HT1080 (cell line): ENCODE measurements around the gene NDRG4. TPM values are rescaled to one million over a fixed set of nuclear protein-coding genes. Genes with fewer than 3 reads are reported as not detected.

Experiments used
- DNase-seq: peaks from one replicate; pipeline ENCODE4 v3.0.0-alpha.2; 2015; ENCODE audit warnings: low read depth
- total RNA-seq: library from RNA; depleted of rRNA; stranded (reverse); fragments of >200 nt; shearing (Covaris generic); gene quantifications from 2 replicates; pipeline ENCODE4 v1.2.3, GENCODE V29; 2014

Gene NDRG4
- total RNA-seq, 1 experiment from 2014 or later = 8.8 TPM

DNA sequence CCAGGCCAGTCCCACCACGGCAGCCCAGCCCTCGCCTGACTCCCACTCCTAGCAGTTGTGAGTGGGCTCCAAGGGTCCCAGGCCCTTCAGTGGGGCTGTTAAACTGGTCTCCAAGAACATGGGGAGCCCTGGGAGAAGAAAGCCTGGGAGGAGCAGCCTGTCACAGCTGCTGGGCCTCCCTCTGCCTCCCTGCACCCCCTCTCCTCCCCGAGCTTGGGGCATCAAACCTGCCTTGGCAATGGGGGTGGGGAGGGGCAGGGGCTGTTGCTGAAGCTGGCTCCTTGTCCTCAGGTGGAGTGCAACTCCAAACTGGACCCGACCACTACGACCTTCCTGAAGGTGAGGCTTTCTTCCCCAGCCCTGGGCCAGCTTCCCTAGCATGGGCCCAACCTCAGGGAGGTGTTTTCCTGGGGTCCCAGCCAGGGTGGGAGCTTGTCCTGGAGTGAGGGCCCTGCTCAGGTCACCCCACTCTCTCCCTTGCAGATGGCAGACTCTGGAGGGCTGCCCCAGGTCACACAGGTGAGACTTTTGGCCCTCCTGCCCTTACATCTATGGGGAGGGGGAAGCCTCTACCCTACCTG, 8.8 kb downstream of the NDRG4 start:
- no peak for DNase-seq

DNA sequence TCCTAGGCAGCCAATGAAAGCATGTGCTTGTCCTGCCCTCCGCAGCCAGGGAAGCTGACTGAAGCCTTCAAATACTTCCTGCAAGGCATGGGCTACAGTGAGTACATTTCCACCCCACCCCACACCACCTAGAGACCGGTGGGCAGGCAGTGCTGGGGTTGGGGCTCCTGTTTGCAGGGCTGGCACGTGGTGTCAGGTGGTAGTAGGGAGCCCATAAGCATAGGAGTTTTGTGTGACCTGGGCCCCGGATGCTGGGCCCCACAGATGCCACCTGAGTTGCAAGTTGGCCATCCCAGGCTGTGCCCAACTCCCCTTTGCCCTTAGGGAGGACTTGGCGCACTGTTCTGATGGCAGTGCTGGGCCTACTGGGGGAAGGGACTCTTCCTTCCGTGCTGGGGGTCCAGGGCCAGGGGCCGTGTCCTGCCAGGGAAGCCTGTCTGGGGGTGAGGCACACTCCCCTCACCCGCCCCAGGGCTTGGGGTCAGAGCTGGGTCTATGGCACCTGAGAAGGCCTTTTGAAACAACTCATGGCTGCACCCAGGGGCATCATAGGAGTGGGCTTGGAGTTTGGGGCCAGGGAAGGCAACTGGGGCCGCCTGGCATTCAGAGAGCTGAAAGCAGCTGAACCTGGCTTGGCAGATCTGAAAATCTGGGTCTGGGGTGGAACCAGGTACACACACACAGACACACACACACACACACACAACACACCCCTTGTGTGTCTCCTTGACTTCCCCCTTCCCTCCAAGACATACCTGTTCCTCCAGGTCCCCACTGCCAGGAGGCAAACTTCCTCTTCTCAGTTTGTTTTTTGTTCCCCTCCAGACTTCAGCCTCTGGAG, 9.5 kb downstream of the NDRG4 start:
- DNase-seq = no peak

- DNase-seq = no peak
Measured at GRCh38 chr16:58510097-58510775, 10.3 kb downstream of the NDRG4 start.

DNA sequence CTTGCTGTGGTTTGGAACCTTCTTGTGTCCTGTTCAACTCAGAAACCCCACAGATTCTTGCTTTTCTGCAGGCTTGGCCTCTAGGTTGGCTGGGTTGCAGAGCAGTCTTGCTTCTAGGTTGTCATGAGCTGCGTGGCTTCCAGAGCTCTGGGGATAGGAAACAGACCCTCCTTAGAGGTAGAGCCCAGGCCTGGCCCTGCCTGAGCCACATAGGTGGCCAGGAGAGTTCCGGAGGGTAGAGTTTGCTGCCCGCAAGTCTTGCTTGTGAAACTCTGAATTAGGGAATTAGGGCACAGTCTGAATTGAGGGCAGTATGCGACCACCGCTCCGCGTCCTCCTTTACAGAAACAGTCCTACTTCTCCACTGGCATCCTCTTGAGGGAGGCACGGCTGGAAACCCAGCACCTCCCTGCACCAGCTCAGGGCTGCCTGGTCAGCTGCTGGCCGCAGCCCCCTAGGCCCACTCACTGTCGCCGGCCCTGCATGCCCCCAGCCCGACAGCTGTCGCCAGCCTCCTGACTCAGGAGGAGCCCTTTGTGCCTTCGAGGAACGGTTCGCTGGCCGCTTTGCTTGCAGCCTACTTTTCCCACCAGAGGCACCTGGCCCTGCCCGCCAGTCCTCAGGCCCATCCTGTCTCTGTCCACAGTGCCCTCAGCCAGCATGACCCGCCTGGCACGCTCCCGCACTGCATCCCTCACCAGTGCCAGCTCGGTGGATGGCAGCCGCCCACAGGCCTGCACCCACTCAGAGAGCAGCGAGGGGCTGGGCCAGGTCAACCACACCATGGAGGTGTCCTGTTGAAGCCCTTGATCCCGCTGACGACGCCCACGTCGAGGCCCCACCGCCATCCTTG, 11.1 kb downstream of the NDRG4 start:
- DNase-seq = no peak

GRCh38 chr16:58511933-58512815, 12.2 kb downstream of the NDRG4 start:
- peak; percentile 44 for DNase-seq

- DNase-seq = no peak
Measured at GRCh38 chr16:58513874-58514273, 13.9 kb downstream of the NDRG4 start.

DNA sequence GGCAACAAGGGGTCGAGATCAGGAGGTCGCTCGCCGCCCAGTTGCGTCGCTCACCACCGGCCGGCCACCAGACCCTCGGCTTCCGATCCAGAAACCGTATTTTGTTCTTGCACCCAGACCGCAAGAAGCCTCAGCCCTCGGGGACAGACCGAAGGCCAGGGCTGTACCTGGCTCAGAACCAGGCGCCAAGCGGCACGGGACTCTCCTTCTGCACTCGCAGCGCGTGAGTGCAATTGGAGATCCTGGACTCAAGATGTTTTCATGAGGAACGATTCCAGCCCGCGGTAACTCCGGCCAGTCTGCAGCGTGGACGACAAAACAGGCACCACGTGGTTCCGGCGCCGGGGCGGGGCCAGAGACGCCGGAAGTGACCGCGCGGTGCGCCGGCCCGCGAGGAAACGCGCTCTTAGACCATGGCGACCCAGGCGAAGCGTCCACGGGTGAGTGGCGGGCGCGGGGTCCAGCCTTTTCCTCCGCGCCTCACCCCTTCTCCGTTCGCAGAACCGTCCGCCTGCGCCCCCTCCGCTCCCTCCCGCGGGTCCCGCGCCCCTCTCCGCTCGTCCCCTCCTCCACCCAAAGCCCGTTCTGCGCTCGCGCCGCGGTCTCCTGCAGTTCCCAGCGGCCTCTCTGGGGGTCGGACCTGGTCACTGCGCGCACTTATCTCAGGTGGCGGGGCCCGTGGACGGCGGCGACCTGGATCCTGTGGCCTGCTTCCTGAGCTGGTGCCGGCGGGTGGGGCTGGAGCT, 15.4 kb downstream of the NDRG4 start, which contains the start of gene SETD6:
TSS of gene SETD6 (plus strand) at position 393 of the 746 bp plus-strand sequence. CDS start at position 414, 21 bp downstream.
- DNase-seq = peak; percentile 83

- peak; percentile 17 for DNase-seq
Measured at GRCh38 chr16:58515871-58516767, 16.2 kb downstream of the NDRG4 start.

- no peak for DNase-seq
Measured at GRCh38 chr16:58516768-58517107, 16.8 kb downstream of the NDRG4 start.

- no peak for DNase-seq
Measured at GRCh38 chr16:58518083-58518979, 18.4 kb downstream of the NDRG4 start.

DNA sequence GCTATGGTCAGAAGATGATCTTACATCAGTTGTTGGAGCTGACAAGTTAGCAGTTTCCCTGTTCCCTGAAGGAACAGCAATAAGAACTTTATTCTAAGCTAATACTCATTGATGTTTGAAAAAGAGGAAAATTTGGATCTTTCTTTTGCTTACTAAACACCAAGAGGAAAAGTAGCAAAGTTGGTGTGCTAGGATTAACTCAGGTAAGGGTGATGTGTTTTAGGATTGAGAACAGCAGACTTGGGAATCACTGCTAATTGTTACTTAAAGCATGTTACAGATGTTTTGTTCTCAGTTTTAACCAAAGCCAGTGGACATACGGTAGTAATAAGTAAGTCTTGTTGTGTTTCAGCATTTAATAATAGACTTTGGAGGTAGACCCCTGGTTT, 19.0 kb downstream of the NDRG4 start:
- DNase-seq = no peak

DNA sequence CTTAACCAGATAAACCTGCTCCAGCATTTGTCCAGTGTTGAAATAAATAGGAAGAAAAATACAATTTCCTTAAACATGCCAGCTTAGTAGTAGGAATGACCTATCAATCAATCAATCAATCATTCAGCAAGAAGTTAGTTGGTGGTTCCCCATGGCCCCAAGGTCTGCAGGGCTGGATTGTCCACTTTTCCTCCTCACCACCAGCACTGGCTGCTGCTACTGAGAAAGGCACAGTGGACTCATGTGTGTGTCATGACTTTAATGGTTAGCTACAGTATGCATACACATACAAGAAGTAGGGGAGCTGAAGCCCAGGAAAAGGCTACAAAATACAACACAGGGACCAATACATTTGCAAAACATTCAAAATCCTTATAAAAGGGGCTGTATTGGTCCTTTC, 19.8 kb downstream of the NDRG4 start:
- DNase-seq = no peak

DNA sequence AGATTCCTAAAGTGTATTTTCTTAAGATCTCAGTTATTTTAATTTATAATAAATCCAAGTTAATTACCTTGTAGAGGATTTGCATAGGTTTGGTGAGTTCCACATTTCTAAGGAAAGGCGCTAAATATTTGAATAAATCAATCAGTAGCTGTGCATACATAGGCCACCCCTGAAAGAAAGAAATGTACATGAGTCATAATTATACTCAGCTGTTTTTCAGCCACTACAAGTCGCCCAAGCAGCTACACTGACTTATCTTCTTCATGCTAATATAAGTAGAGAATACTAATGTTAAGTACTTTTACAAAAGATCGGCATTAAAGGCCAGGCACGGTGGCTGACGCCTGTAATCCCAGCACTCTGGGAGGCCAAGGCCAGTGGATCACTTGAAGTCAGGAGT, 30.2 kb downstream of the NDRG4 start:
- DNase-seq = no peak

DNA sequence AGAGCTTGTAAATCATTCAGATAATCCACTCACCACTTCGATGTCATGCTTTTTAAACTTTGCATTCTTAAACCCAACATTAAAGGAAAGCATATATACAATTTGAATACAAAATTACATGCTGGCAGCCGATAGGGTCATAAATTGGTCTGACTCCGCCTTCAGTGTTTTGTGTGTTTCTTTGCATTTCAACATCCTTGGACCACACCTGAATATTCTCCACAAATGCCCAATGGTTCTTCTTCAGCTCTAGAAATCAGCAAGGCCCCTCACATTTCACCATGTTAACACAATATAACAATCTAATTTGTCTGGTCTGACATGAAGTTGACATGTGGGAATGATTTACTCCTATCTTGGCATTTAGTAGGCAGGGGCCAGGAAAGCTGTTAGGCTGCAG, 32.5 kb downstream of the NDRG4 start:
- no peak for DNase-seq

DNA sequence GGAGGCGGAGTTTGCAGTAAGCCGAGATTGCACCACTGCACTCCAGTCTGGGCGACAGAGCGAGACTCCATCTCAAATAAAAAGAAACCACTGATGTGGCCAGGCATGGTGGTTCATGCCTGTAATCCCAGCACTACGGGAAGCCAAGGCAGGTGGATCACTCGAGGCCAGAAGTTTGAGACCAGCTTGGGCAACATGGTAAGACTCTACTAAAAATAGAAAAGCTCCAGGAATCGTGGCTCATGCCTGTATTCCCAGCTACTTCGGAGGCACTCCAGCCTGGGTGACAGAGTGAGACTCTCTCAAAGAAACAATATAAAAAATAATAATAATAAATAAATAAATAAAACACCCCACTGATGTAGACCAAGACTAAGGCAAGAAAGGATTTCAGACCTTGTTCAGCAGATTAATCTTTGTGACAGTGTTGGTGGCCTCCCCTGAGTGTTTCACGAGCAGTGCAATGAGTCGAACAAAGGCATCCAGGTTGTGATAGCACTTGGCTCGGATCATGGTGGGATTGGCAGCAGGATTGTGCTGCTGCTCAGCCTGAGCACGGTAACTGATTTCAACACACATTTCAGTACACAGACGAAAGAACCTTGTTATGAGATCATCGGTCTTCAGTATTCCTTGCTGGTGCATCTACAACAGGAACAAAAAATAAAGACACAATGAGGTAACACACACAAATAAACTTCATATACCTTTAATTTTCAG, 34.0 kb downstream of the NDRG4 start:
- DNase-seq = no peak

GRCh38 chr16:58535100-58535499, 35.2 kb downstream of the NDRG4 start:
- no peak for DNase-seq

- no peak for DNase-seq
Measured at GRCh38 chr16:58536278-58536677, 36.3 kb downstream of the NDRG4 start.
